Endothelial cell of umbilical vein (primary cell): ENCODE measurements around the gene NR1H3. TPM values are rescaled to one million over a fixed set of nuclear protein-coding genes. Genes with fewer than 3 reads are reported as not detected.

ENCODE experiments used
- BruUV-seq: library from RNA; stranded (reverse); fragments of 400-500 nt; replicated peaks from 2 replicates; lab custom pipeline; 2021; lab: Mats Ljungman, UMichigan
- CTCF ChIA-PET: fragments of 300-600, 350-600 bp; sonication (Branson Sonifier 250); formaldehyde crosslinking; loops from one replicate; lab custom pipeline; 2021; ENCODE audit warnings: antibody characterized with exemption, inconsistent platforms; lab: Charles Lee
- POLR2A ChIA-PET: fragments of 300-600, 350-600 bp; sonication (Branson Sonifier 250); formaldehyde crosslinking; loops from one replicate; lab custom pipeline; 2021; ENCODE audit warnings: antibody characterized with exemption, inconsistent platforms; lab: Charles Lee
- DNase-seq: peaks from one replicate; pipeline ENCODE4 v3.0.0-alpha.2; 2011; ENCODE audit warnings: low read depth, low spot score
- FAIRE-seq: peaks from 2 replicates; lab custom pipeline; 2011; peaks lifted over from hg19 to GRCh38; lab: Jason Lieb, UNC
- H2AFZ ChIP-seq: 2 replicates; pipeline ENCODE4 v1.6.0; 2012; ENCODE audit warnings: low read depth, low read length, control low read depth, inconsistent platforms
- H3K27ac ChIP-seq: 2 replicates; pipeline ENCODE4 v1.5.1; 2011; ENCODE audit warnings: low read depth, mild to moderate bottlenecking, control low read depth, low read length, moderate library complexity; ENCODE audit not compliant: insufficient read depth
- H3K27me3 ChIP-seq, 2 experiments: 2 replicates each; pipeline versions ENCODE4 v1.6.0 to v1.6.1; 2011; ENCODE audit warnings: low read length in 2 of 2, mixed read lengths in 1 of 2; ENCODE audit not compliant: control insufficient read depth in 2 of 2, insufficient read depth in 2 of 2
- H3K36me3 ChIP-seq, 2 experiments: 2 replicates in 1 of 2; 3 replicates in 1 of 2; pipeline ENCODE4 v1.5.1; 2011; ENCODE audit warnings: low read length in 2 of 2, mild to moderate bottlenecking in 1 of 2, moderate library complexity in 1 of 2; ENCODE audit not compliant: control insufficient read depth in 2 of 2, insufficient read depth in 2 of 2; ENCODE audit errors: extremely low read depth in 1 of 2
- H3K4me1 ChIP-seq: 3 replicates; pipeline ENCODE4 v1.5.1; 2011; ENCODE audit warnings: mild to moderate bottlenecking, low read length; ENCODE audit not compliant: control insufficient read depth, insufficient read depth; ENCODE audit errors: extremely low read depth
- H3K4me2 ChIP-seq: 2 replicates; pipeline ENCODE4 v1.6.1; 2011; ENCODE audit warnings: low read length, control low read depth, mixed read lengths; ENCODE audit not compliant: insufficient read depth
- H3K4me3 ChIP-seq, 3 experiments: fragments of 200-600 bp in 1 of 3; sonication (generic), shearing (Covaris generic) in 1 of 3; replicated peaks in 1 of 3; 2 replicates each; pipeline ENCODE4 v1.5.1; 2011 to 2016; ENCODE audit warnings: control low read depth in 3 of 3, low read length in 3 of 3, mild to moderate bottlenecking in 2 of 3, inconsistent platforms in 1 of 3, low read depth in 1 of 3, moderate library complexity in 1 of 3; ENCODE audit not compliant: insufficient read depth in 1 of 3
- H3K79me2 ChIP-seq: 2 replicates; pipeline ENCODE4 v1.6.0; 2012; ENCODE audit warnings: low read length, inconsistent platforms; ENCODE audit not compliant: control insufficient read depth, insufficient read depth
- H3K9ac ChIP-seq: replicated peaks from 2 replicates; pipeline ENCODE3; 2011; ENCODE audit warnings: low read length, control low read depth; ENCODE audit not compliant: insufficient read depth; ENCODE audit errors: extremely low read depth
- H3K9me1 ChIP-seq: replicated peaks from 3 replicates; pipeline ENCODE4 v1.6.0; 2011; ENCODE audit warnings: mild to moderate bottlenecking, low read length; ENCODE audit not compliant: control insufficient read depth, insufficient read depth; ENCODE audit errors: extremely low read depth
- H3K9me3 ChIP-seq: replicated peaks from 2 replicates; pipeline ENCODE4 v1.5.1; 2012; ENCODE audit warnings: low read length, inconsistent platforms; ENCODE audit not compliant: control insufficient read depth, insufficient read depth
- H4K20me1 ChIP-seq: replicated peaks from 2 replicates; pipeline ENCODE3; 2011; ENCODE audit warnings: mild to moderate bottlenecking, low read length; ENCODE audit not compliant: control insufficient read depth, insufficient read depth; ENCODE audit errors: extremely low read depth
- EZH2 ChIP-seq: IDR thresholded peaks from 2 replicates; pipeline ENCODE4 v1.6.1; 2012; ENCODE audit warnings: borderline replicate concordance, low read depth, mild to moderate bottlenecking, moderate library complexity, low read length, inconsistent platforms; ENCODE audit not compliant: severe bottlenecking
- FOS ChIP-seq: IDR thresholded peaks from 2 replicates; pipeline ENCODE4 v1.6.1; 2011; ENCODE audit warnings: mild to moderate bottlenecking, low read length, moderate library complexity, borderline replicate concordance; ENCODE audit not compliant: insufficient read depth
- GATA2 ChIP-seq: IDR thresholded peaks from 2 replicates; pipeline ENCODE4 v1.7.0; 2011; ENCODE audit warnings: low read depth, mild to moderate bottlenecking, moderate library complexity, mixed read lengths, low read length; ENCODE audit not compliant: insufficient read length, insufficient read depth
- JUN ChIP-seq: IDR thresholded peaks from 2 replicates; pipeline ENCODE4 v1.6.1; 2011; ENCODE audit warnings: borderline replicate concordance, low read depth; ENCODE audit not compliant: insufficient read length, insufficient read depth
- MAX ChIP-seq: IDR thresholded peaks from 2 replicates; pipeline ENCODE4 v1.6.1; 2011; ENCODE audit not compliant: insufficient read depth, insufficient read length
- MYC ChIP-seq: IDR thresholded peaks from one replicate; pipeline ENCODE4 v1.6.1; 2011; ENCODE audit warnings: mild to moderate bottlenecking, low read depth, low read length
- POLR2A ChIP-seq: IDR thresholded peaks from 2 replicates; pipeline ENCODE4 v1.6.1; 2012; ENCODE audit warnings: low read depth, mild to moderate bottlenecking, control low read depth, low read length
- POLR2AphosphoS5 ChIP-seq: IDR thresholded peaks from 2 replicates; pipeline ENCODE4 v1.6.1; 2012; ENCODE audit warnings: low read depth, mild to moderate bottlenecking, control low read depth, low read length, moderate library complexity; ENCODE audit not compliant: insufficient read depth
- dilution Hi-C: fragments of 300-500 bp; cut with MboI; formaldehyde crosslinking; loops from one replicate; pipeline ENCODE4 v1.15.0; 2019; ENCODE audit warnings: low sequenced_read_pairs; ENCODE audit not compliant: extremely low pct_ligation_motif_present
- intact Hi-C: fragments of 100-400 bp; cut with micrococcal nuclease; formaldehyde crosslinking; loops from one replicate; pipeline ENCODE4 v1.10.0; 2022
- polyA plus RNA-seq, 4 experiments: library from polyadenylated mRNA; depleted of rRNA in 3 of 4; stranded (reverse) in 3 of 4; unstranded in 1 of 4; fragments of >200 nt; gene quantifications; 2 replicates each; pipeline versions ENCODE4 v1.2.1 to v1.2.3, GENCODE V29; 2011 to 2012; ENCODE audit warnings: missing spikeins in 1 of 4
- total RNA-seq: library from RNA; stranded (reverse); gene quantifications from 2 replicates; pipeline ENCODE4 v1.2.3, GENCODE V29; 2021
- TF ChIP-seq, protein P1 (sequence below), 2 donors: IDR thresholded peaks; 1 replicate in 1 of 2; 2 replicates in 1 of 2; pipeline ENCODE4 v1.5.1; 2011; ENCODE audit warnings: low read length in 2 of 2, mild to moderate bottlenecking in 2 of 2, moderate library complexity in 2 of 2, control low read depth in 1 of 2, inconsistent platforms in 1 of 2, low read depth in 1 of 2; ENCODE audit not compliant: insufficient read depth in 1 of 2; ENCODE audit errors: extremely low read depth in 1 of 2

The NR1H3 gene
- total and polyA plus RNA-seq, 2 donors (not counting 3 experiments of a cell fraction or from before 2014, with no cell fraction given) = 9.8 to 16.3 TPM

- CTCF ChIA-PET = interaction anchor here (0.5 to 2.5 kb wide), 19 partner anchors 9 to 154 kb away, joined by 3 to 14 read pairs (median 4); partner anchors contain the start of gene NR1H3
- dilution Hi-C loops (no loop called here), intact Hi-C loops (loop anchor here (1.0 kb wide), 1 partner anchor 135 kb away; no protein-coding TSS in a partner anchor)
- no peaks in the 10 kb centered on the region for H3K9me3 ChIP-seq
- H3K4me2 ChIP-seq = peak overlapping the region; percentile 79
- TF ChIP-seq JUN = peak; percentile 30
- no peak for TF ChIP-seq GATA2
- TF ChIP-seq, protein P1, sequence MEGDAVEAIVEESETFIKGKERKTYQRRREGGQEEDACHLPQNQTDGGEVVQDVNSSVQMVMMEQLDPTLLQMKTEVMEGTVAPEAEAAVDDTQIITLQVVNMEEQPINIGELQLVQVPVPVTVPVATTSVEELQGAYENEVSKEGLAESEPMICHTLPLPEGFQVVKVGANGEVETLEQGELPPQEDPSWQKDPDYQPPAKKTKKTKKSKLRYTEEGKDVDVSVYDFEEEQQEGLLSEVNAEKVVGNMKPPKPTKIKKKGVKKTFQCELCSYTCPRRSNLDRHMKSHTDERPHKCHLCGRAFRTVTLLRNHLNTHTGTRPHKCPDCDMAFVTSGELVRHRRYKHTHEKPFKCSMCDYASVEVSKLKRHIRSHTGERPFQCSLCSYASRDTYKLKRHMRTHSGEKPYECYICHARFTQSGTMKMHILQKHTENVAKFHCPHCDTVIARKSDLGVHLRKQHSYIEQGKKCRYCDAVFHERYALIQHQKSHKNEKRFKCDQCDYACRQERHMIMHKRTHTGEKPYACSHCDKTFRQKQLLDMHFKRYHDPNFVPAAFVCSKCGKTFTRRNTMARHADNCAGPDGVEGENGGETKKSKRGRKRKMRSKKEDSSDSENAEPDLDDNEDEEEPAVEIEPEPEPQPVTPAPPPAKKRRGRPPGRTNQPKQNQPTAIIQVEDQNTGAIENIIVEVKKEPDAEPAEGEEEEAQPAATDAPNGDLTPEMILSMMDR (IDR thresholded peaks at IDR 0.05; ENCODE audit: extremely low read depth in 1 of 2, insufficient read depth in 1 of 2, low read depth in 1 of 2, low read length in 2 of 2) = no peak
- TF ChIP-seq FOS = no peak
- TF ChIP-seq POLR2AphosphoS5 = peak; percentile 45
- no peak for TF ChIP-seq MYC
- no peak for TF ChIP-seq EZH2
- peak; percentile 44 for TF ChIP-seq POLR2A
- no peak for TF ChIP-seq MAX
- no peaks in the 10 kb centered on the region for H4K20me1 ChIP-seq
- BruUV-seq = no TSS peak
- DNase-seq = peak; percentile 90
- peak; percentile 67 for FAIRE-seq
- H3K4me1 ChIP-seq = peaks cover 44% of the 10 kb centered on the region
- H3K36me3 ChIP-seq = no peaks in the 10 kb centered on the region
- peak overlapping the region; percentile 94 for H3K27ac ChIP-seq
- no peak overlapping the region for H3K4me3 ChIP-seq
- peaks cover 36% of the 10 kb centered on the region for H3K79me2 ChIP-seq
- no peaks in the 10 kb centered on the region for H3K27me3 ChIP-seq
- peak overlapping the region; percentile 54 for H3K9ac ChIP-seq
- no peak overlapping the region for H2AFZ ChIP-seq
- H3K9me1 ChIP-seq = no peaks in the 10 kb centered on the region
- POLR2A ChIA-PET = interaction anchor here (0.8 to 1.2 kb wide), 3 partner anchors 14 to 29 kb away, joined by 3 read pairs; partner anchors contain the start of gene ACP2
Observed at GRCh38 chr11:47220401-47220821, 37.4 kb upstream of the NR1H3 start.
